H1 (cell line): ENCODE measurements around the gene CPSF4L. TPM values are rescaled to one million over a fixed set of nuclear protein-coding genes. Genes with fewer than 3 reads are reported as not detected.

Experiments used
- ATF2 ChIP-seq: IDR thresholded peaks from 2 replicates; pipeline ENCODE4 v1.6.1; 2012; ENCODE audit warnings: low read length, inconsistent platforms
- RFX5 ChIP-seq: IDR thresholded peaks from 2 replicates; pipeline ENCODE4 v1.6.1; 2011; ENCODE audit warnings: low read depth, low read length, improper control_type of control experiment, borderline replicate concordance
- SAP30 ChIP-seq: fragments of 300-600 bp; sonication (generic); IDR thresholded peaks from 2 replicates; pipeline ENCODE4 v1.7.1; 2012; ENCODE audit warnings: low read length, moderate library complexity, mild to moderate bottlenecking, inconsistent platforms; ENCODE audit not compliant: insufficient read depth, insufficient replicate concordance
- USF2 ChIP-seq: IDR thresholded peaks from 2 replicates; pipeline ENCODE4 v1.6.1; 2011; ENCODE audit warnings: low read length, improper control_type of control experiment
- polyA plus RNA-seq, 7 experiments: library from polyadenylated mRNA; depleted of rRNA in 3 of 7; stranded (reverse) in 5 of 7; unstranded in 2 of 7; fragments of >200 nt in 5 of 7; fragments of 200-250 nt in 2 of 7; gene quantifications; 1 replicate in 5 of 7; 2 replicates in 1 of 7; 4 replicates in 1 of 7; pipeline versions ENCODE4 v1.2.1 to v1.2.3, GENCODE V29; 2011 to 2013; ENCODE audit warnings: missing spikeins in 2 of 7, mixed read lengths in 2 of 7
- total RNA-seq: library from RNA; stranded (reverse); fragmentation: NEBNext Ultra II Directional; extraction: Animal tissue kit (Norgen Biotek cat#: 25700); gene quantifications from 2 replicates; pipeline ENCODE4 v1.2.1, GENCODE V29; 2021

CPSF4L gene
- total and polyA plus RNA-seq, 2 of the 8 experiments (the other 6 are each of a cell fraction or from before 2014, with no cell fraction given): not detected

GRCh38 chr17:73291260-73291801, 29.7 kb upstream of the CPSF4L start (continued):
- no peak for TF ChIP-seq USF2
- no peak for TF ChIP-seq RFX5
- TF ChIP-seq ATF2: no peak
- no peak for TF ChIP-seq SAP30
